ENCODE measurements around the gene VPS52. TPM values are rescaled to one million over a fixed set of nuclear protein-coding genes. Genes with fewer than 3 reads are reported as not detected.
A peak's percentile ranks its signal among the peaks of the same experiment; 100 is the strongest.

VPS52 gene
- total RNA-seq, 2 experiments from 2014 or later, result 79.1 to 84.0 TPM

- peaks cover 32% of the 10 kb centered on the region for H3K36me3 Mint-ChIP-seq (ENCODE audit: low read depth)
- ChIA-PET POLR2A (interaction anchor here (0.6 kb wide), 1 partner anchor 48 kb away, joined by 4 read pairs; no protein-coding TSS in a partner anchor), CTCF (interaction anchor here (0.6 to 1.8 kb wide), 3 partner anchors 21 to 33 kb away, joined by 3 to 6 read pairs (median 5); partner anchors contain the start of genes B3GALT4, RPS18 and VPS52)
- H3K4me1 Mint-ChIP-seq, result peaks cover 39% of the 10 kb centered on the region
- peak overlapping the region; percentile 20 for H3K4me3 Mint-ChIP-seq
- H3K9me3 Mint-ChIP-seq, result no peaks in the 10 kb centered on the region
- peak overlapping the region; percentile 73 for H3K27ac Mint-ChIP-seq
- peaks cover 3% of the 10 kb centered on the region for H3K27me3 Mint-ChIP-seq
- no peak for DNase-seq
These were observed 20.2 kb downstream of the VPS52 start for GRCh38 chr6:33251395-33252012.

GRCh38 chr6:33250731-33251130 lies 20.9 kb downstream of the VPS52 start:
- Mint-ChIP-seq H3K4me3 (peak overlapping the region; percentile 86), H3K27ac (peak overlapping the region; percentile 97), H3K36me3 (ENCODE audit: low read depth) (peaks cover 29% of the 10 kb centered on the region), H3K4me1 (peaks cover 39% of the 10 kb centered on the region), H3K27me3 (peaks cover 4% of the 10 kb centered on the region), H3K9me3 (no peaks in the 10 kb centered on the region)
- ChIA-PET POLR2A (no interaction called here), CTCF (interaction anchor here (0.6 to 3.8 kb wide), 6 partner anchors 11 to 54 kb away, joined by 3 to 24 read pairs (median 6); partner anchors contain the start of genes B3GALT4, RING1, RPS18 and VPS52)
- DNase-seq, result no peak

- Mint-ChIP-seq H3K4me1 (peaks cover 39% of the 10 kb centered on the region), H3K9me3 (no peaks in the 10 kb centered on the region), H3K27ac (peak overlapping the region; percentile 97), H3K27me3 (peaks cover 4% of the 10 kb centered on the region), H3K4me3 (peak overlapping the region; percentile 86), H3K36me3 (ENCODE audit: low read depth) (peaks cover 28% of the 10 kb centered on the region)
- POLR2A ChIA-PET, result interaction anchor here (0.6 to 2.2 kb wide), 4 partner anchors 22 to 217 kb away, joined by 3 to 7 read pairs (median 4); partner anchors contain the start of genes B3GALT4, RPS18 and VPS52
- DNase-seq, result peak; percentile 10
- CTCF ChIA-PET, result interaction anchor here (0.7 to 4.3 kb wide), 16 partner anchors 12 to 130 kb away, joined by 3 to 30 read pairs (median 8); partner anchors contain the start of genes B3GALT4, RING1 and VPS52
These were observed 21.7 kb downstream of the VPS52 start for GRCh38 chr6:33249732-33250630.

DNA sequence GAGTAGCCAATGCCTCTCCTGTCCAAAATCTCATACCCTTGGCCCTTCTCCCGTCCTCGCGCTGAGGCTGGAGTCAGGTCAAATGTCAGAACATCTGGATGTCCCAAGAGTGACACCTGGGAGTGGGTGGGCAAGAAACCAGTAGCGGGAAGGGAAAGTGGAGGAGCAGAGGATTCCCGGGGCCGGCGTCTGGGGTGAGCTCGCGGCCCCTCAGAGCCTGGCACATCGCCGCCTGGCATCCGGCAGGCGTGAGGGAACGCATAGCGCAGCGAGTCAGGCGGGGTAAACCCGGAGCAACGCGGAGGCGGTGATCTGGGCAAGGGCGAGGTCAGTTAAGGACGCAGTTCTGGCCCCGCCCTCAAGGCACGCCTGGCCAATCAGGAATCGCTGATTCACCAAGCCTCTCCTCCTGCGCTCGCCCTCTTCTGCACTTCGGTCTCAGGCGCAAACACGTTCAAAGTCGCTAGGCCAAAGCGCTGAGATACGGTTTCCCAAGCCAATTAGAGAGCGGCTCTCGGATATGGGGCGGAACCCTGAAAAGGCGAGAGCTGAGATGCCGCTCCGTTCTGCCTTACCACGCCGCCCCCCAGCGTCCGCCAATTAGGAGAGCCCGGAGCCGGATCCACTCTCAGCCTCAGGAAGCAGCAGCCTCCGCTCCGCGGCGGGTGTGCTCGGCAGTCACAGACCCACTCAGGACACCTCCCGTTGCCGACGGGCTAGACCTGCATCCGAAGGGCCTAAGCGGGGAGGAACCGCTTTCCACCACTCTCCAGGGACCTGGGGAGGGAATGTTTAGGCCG lies 22.5 kb downstream of the VPS52 start:
- Mint-ChIP-seq H3K4me1 (peaks cover 39% of the 10 kb centered on the region), H3K9me3 (no peaks in the 10 kb centered on the region), H3K4me3 (peak overlapping the region; percentile 86), H3K36me3 (ENCODE audit: low read depth) (peaks cover 28% of the 10 kb centered on the region), H3K27ac (peak overlapping the region; percentile 97), H3K27me3 (peaks cover 4% of the 10 kb centered on the region)
- DNase-seq, result peak; percentile 98
- POLR2A ChIA-PET, result interaction anchor here (0.6 to 2.2 kb wide), 5 partner anchors 23 to 276 kb away, joined by 3 to 7 read pairs (median 3); partner anchors contain the start of genes B3GALT4, RING1, RPS18 and VPS52
- CTCF ChIA-PET, result interaction anchor here (0.6 to 4.3 kb wide), 44 partner anchors 10 to 265 kb away, joined by 3 to 30 read pairs (median 5); partner anchors contain the start of genes B3GALT4, COL11A2, PFDN6 and RING1

GRCh38 chr6:33248643-33248931 lies 23.1 kb downstream of the VPS52 start:
- peaks cover 26% of the 10 kb centered on the region for H3K36me3 Mint-ChIP-seq (ENCODE audit: low read depth)
- peak overlapping the region; percentile 86 for H3K4me3 Mint-ChIP-seq
- DNase-seq, result no peak
- ChIA-PET CTCF (interaction anchor here (0.6 to 4.3 kb wide), 48 partner anchors 9 to 395 kb away, joined by 3 to 30 read pairs (median 5); partner anchors contain the start of genes B3GALT4, COL11A2, HLA-DPA1 and PFDN6), POLR2A (interaction anchor here (0.9 to 2.2 kb wide), 4 partner anchors 23 to 275 kb away, joined by 3 to 7 read pairs (median 4); partner anchors contain the start of genes B3GALT4, RING1, RPS18 and VPS52)
- H3K4me1 Mint-ChIP-seq, result peaks cover 39% of the 10 kb centered on the region
- H3K27me3 Mint-ChIP-seq, result peaks cover 4% of the 10 kb centered on the region
- H3K27ac Mint-ChIP-seq, result peak overlapping the region; percentile 97
- H3K9me3 Mint-ChIP-seq, result no peaks in the 10 kb centered on the region

- Mint-ChIP-seq H3K36me3 (ENCODE audit: low read depth) (peaks cover 26% of the 10 kb centered on the region), H3K27ac (peak overlapping the region; percentile 97), H3K4me1 (peaks cover 40% of the 10 kb centered on the region), H3K27me3 (peaks cover 8% of the 10 kb centered on the region), H3K4me3 (peak overlapping the region; percentile 86), H3K9me3 (no peaks in the 10 kb centered on the region)
- ChIA-PET CTCF (interaction anchor here (0.6 to 4.3 kb wide), 50 partner anchors 9 to 394 kb away, joined by 3 to 30 read pairs (median 5); partner anchors contain the start of genes B3GALT4, COL11A2, HLA-DPA1 and PFDN6), POLR2A (interaction anchor here (0.9 to 2.2 kb wide), 4 partner anchors 24 to 275 kb away, joined by 3 to 7 read pairs (median 4); partner anchors contain the start of genes B3GALT4, RING1, RPS18 and VPS52)
- DNase-seq, result peak; percentile 94
These were observed 23.6 kb downstream of the VPS52 start for GRCh38 chr6:33247977-33248642.

GRCh38 chr6:33243476-33243875 lies 28.2 kb downstream of the VPS52 start:
- CTCF ChIA-PET, result interaction anchor here (0.6 to 0.8 kb wide), 2 partner anchors 10 to 119 kb away, joined by 3 to 4 read pairs; no protein-coding TSS in a partner anchor
- Mint-ChIP-seq H3K4me1 (peaks cover 20% of the 10 kb centered on the region), H3K9me3 (no peaks in the 10 kb centered on the region), H3K27me3 (peaks cover 27% of the 10 kb centered on the region), H3K27ac (no peak overlapping the region), H3K4me3 (no peak overlapping the region), H3K36me3 (ENCODE audit: low read depth) (no peaks in the 10 kb centered on the region)
- no peak for DNase-seq
- POLR2A ChIA-PET, result no interaction called here

DNA sequence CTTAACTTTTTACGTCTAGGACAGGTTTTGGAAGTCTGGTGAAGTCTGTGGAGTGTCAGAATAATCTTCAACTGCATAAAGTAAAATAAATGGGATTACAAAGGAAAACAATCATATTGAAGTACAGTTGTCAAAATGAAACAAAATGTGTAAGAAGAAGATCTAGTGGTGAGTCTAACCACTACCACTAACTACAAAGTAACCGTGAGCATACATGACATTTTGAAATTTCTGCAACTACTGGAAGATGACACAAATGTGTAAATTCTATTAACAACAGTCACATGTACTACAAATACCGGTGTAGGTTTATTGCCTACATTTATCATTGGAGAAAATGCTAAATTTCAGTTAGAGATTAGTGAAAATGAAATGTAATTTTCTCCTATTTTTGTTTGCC lies 29.7 kb downstream of the VPS52 start:
- no peak for DNase-seq
- no peak overlapping the region for H3K4me3 Mint-ChIP-seq
- peak overlapping the region; percentile 67 for H3K27ac Mint-ChIP-seq
- peaks cover 14% of the 10 kb centered on the region for H3K4me1 Mint-ChIP-seq
- ChIA-PET CTCF (interaction anchor here (0.9 kb wide), 1 partner anchor 35 kb away, joined by 3 read pairs; the partner anchor contains the start of gene B3GALT4), POLR2A (no interaction called here)
- H3K9me3 Mint-ChIP-seq, result no peaks in the 10 kb centered on the region
- H3K36me3 Mint-ChIP-seq (ENCODE audit: low read depth), result no peaks in the 10 kb centered on the region
- peaks cover 27% of the 10 kb centered on the region for H3K27me3 Mint-ChIP-seq

DNA sequence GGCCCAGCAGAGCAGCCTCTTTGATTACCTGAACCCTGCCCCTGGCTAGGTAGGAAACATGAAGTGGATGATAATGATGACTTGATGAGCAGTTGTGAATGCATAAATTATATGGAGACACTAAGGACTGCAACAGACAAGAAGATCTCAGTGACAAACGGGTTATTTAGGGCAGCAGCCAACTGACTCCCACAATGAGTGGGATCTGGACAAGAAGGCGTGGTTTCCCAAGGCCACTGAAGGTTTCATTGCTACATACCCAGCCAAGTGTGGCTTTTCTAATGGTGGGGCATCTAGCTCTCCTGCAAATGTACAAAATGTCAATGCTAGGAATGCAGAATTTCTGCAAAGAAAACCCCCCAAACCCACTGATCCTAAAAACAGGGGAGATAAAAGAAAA lies 33.9 kb downstream of the VPS52 start:
- ChIA-PET POLR2A (no interaction called here), CTCF (interaction anchor here (3.1 kb wide), 1 partner anchor 11 kb away, joined by 19 read pairs; no protein-coding TSS in a partner anchor)
- H3K27ac Mint-ChIP-seq, result no peak overlapping the region
- no peaks in the 10 kb centered on the region for H3K9me3 Mint-ChIP-seq
- H3K4me1 Mint-ChIP-seq, result peaks cover 13% of the 10 kb centered on the region
- no peaks in the 10 kb centered on the region for H3K36me3 Mint-ChIP-seq (ENCODE audit: low read depth)
- no peak for DNase-seq
- H3K27me3 Mint-ChIP-seq, result peaks cover 36% of the 10 kb centered on the region
- H3K4me3 Mint-ChIP-seq, result no peak overlapping the region

GRCh38 chr6:33236852-33237251 lies 34.8 kb downstream of the VPS52 start:
- Mint-ChIP-seq H3K4me3 (no peak overlapping the region), H3K36me3 (ENCODE audit: low read depth) (no peaks in the 10 kb centered on the region), H3K27ac (no peak overlapping the region), H3K4me1 (peaks cover 7% of the 10 kb centered on the region), H3K9me3 (no peaks in the 10 kb centered on the region), H3K27me3 (peaks cover 34% of the 10 kb centered on the region)
- ChIA-PET CTCF (interaction anchor here (1.6 to 1.7 kb wide), 2 partner anchors 12 to 13 kb away, joined by 5 read pairs; no protein-coding TSS in a partner anchor), POLR2A (no interaction called here)
- no peak for DNase-seq

DNA sequence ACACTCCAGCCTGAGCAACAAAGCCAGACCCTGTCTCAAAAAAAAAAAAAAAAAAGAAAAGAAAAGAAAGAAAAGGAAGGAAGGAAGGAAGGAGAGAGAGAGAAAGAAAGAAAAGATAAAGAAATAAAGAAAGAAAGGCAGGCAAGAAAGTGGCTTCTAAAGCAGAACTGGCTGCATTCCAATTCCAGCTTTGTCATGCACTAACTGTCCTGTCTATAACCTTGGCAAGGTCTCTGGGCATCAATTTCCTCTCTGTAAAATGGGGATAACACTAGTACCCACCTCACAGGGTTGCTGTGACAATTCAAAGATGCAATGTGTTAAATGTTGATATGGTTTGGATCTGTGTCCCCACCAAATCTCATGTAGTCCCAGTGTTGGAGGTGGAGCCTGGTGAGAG lies 35.3 kb downstream of the VPS52 start:
- POLR2A ChIA-PET, result no interaction called here
- H3K27ac Mint-ChIP-seq, result no peak overlapping the region

More for the DNA sequence above, 35.3 kb downstream of the VPS52 start:
- Mint-ChIP-seq H3K9me3 (no peaks in the 10 kb centered on the region), H3K4me3 (no peak overlapping the region), H3K27me3 (peaks cover 36% of the 10 kb centered on the region), H3K4me1 (peaks cover 3% of the 10 kb centered on the region), H3K36me3 (ENCODE audit: low read depth) (no peaks in the 10 kb centered on the region)
- DNase-seq, result no peak
- CTCF ChIA-PET, result interaction anchor here (0.6 to 1.7 kb wide), 4 partner anchors 12 to 1818 kb away, joined by 3 to 5 read pairs (median 4); no protein-coding TSS in a partner anchor
